Neural progenitor cell (in vitro differentiated cells): ENCODE measurements around the gene AFF1. TPM values are rescaled to one million over a fixed set of nuclear protein-coding genes. Genes with fewer than 3 reads are reported as not detected.

Experiments used
- DNase-seq: peaks from one replicate; pipeline ENCODE4 v3.0.0-alpha.2; 2016; ENCODE audit warnings: low spot score
- H2AFZ ChIP-seq: fragments of 200-600 bp; sonication (generic); replicated peaks from 2 replicates; pipeline ENCODE4 v1.6.1; 2016; ENCODE audit warnings: antibody characterized with exemption
- H3F3A ChIP-seq: fragments of 200-600 bp; sonication (generic); 2 replicates; pipeline ENCODE4 v1.6.1; 2016; ENCODE audit warnings: antibody characterized with exemption, low read depth
- H3K27ac ChIP-seq: fragments of 200-600 bp; sonication (generic); 2 replicates; pipeline ENCODE4 v1.5.1; 2016; ENCODE audit warnings: mild to moderate bottlenecking
- H3K27me3 ChIP-seq: fragments of 200-600 bp; sonication (generic); 2 replicates; pipeline ENCODE4 v1.6.1; 2016; ENCODE audit warnings: mild to moderate bottlenecking, moderate library complexity
- H3K36me3 ChIP-seq: fragments of 200-600 bp; sonication (generic); 2 replicates; pipeline ENCODE4 v1.5.1; 2016
- H3K4me1 ChIP-seq: fragments of 200-600 bp; sonication (generic); 2 replicates; pipeline ENCODE4 v1.6.1; 2016; ENCODE audit warnings: mixed run types
- H3K4me2 ChIP-seq: fragments of 200-600 bp; sonication (generic); 2 replicates; pipeline ENCODE4 v1.6.1; 2016
- H3K4me3 ChIP-seq: fragments of 200-600 bp; sonication (generic); 2 replicates; pipeline ENCODE4 v1.5.1; 2016
- H3K79me2 ChIP-seq: fragments of 200-600 bp; sonication (generic); 2 replicates; pipeline ENCODE4 v1.6.1; 2016; ENCODE audit warnings: low read depth
- H3K9ac ChIP-seq: fragments of 200-600 bp; sonication (generic); 2 replicates; pipeline ENCODE4 v1.6.1; 2016
- H3K9me3 ChIP-seq: fragments of 200-600 bp; sonication (generic); 2 replicates; pipeline ENCODE4 v1.5.1; 2016; ENCODE audit warnings: low read depth
- H4K20me1 ChIP-seq: fragments of 200-600 bp; sonication (generic); 2 replicates; pipeline ENCODE4 v1.6.1; 2016; ENCODE audit warnings: low read depth
- H3K27ac Mint-ChIP-seq: 3 replicates; pipeline ENCODE4 v1.8.0; 2021; ENCODE audit warnings: mixed read lengths
- H3K27me3 Mint-ChIP-seq: 2 replicates; pipeline ENCODE4 v1.8.0; 2022; ENCODE audit warnings: low read depth, mild to moderate bottlenecking, inconsistent platforms, moderate library complexity, mixed read lengths; ENCODE audit not compliant: insufficient read depth
- H3K36me3 Mint-ChIP-seq: 3 replicates; pipeline ENCODE4 v1.8.0; 2021; ENCODE audit warnings: mixed read lengths
- H3K4me1 Mint-ChIP-seq: 3 replicates; pipeline ENCODE4 v1.8.0; 2021; ENCODE audit warnings: mixed read lengths
- H3K4me3 Mint-ChIP-seq: 3 replicates; pipeline ENCODE4 v1.8.0; 2021; ENCODE audit warnings: mild to moderate bottlenecking, moderate library complexity, mixed read lengths
- H3K9me3 Mint-ChIP-seq: 3 replicates; pipeline ENCODE4 v1.8.0; 2020; ENCODE audit warnings: mixed read lengths
- CTCF ChIP-seq: fragments of 200-600 bp; sonication (generic); IDR thresholded peaks from 2 replicates; pipeline ENCODE4 v1.5.1; 2017; ENCODE audit warnings: antibody characterized with exemption, mild to moderate bottlenecking
- EZH2 ChIP-seq: fragments of 200-600 bp; sonication (generic); IDR thresholded peaks from 2 replicates; pipeline ENCODE4 v1.6.1; 2017; ENCODE audit warnings: antibody characterized with exemption, mild to moderate bottlenecking, moderate library complexity
- EZH2phosphoT487 ChIP-seq: fragments of 200-600 bp; sonication (generic); IDR thresholded peaks from 2 replicates; pipeline ENCODE4 v1.6.1; 2017; ENCODE audit warnings: antibody characterized with exemption
- total RNA-seq: library from RNA; depleted of rRNA; stranded (reverse); fragments of >200 nt; gene quantifications from 2 replicates; pipeline ENCODE4 v1.2.3, GENCODE V29; 2015; ENCODE audit warnings: low replicate concordance

Gene AFF1
- total RNA-seq, 1 donor from 2014 or later = 29.0 TPM

GRCh38 chr4:87057835-87058355 is 123.1 kb downstream of the AFF1 start:
- DNase-seq = no peak
- H3K27me3 Mint-ChIP-seq = no peaks in the 10 kb centered on the region
- H3K79me2 ChIP-seq = peaks cover 97% of the 10 kb centered on the region
- peaks cover 48% of the 10 kb centered on the region for H3K4me1 Mint-ChIP-seq
- no peak overlapping the region for H3K27ac ChIP-seq
- no peak overlapping the region for H3K27ac Mint-ChIP-seq
- H2AFZ ChIP-seq = no peak overlapping the region
- TF ChIP-seq EZH2 = no peak
- H3K9me3 Mint-ChIP-seq = no peaks in the 10 kb centered on the region
- H3K9ac ChIP-seq = no peak overlapping the region
- H3K9me3 ChIP-seq = no peaks in the 10 kb centered on the region
- H3F3A ChIP-seq = peaks cover 39% of the 10 kb centered on the region
- peaks cover 69% of the 10 kb centered on the region for H4K20me1 ChIP-seq
- peaks cover 4% of the 10 kb centered on the region for H3K36me3 ChIP-seq
- no peak overlapping the region for H3K4me3 Mint-ChIP-seq
- peak overlapping the region; percentile 8 for H3K4me2 ChIP-seq
- H3K4me3 ChIP-seq = no peak overlapping the region
- peaks cover 72% of the 10 kb centered on the region for H3K4me1 ChIP-seq
- no peaks in the 10 kb centered on the region for H3K27me3 ChIP-seq
- peaks cover 17% of the 10 kb centered on the region for H3K36me3 Mint-ChIP-seq

GRCh38 chr4:87058356-87059073 is 123.7 kb downstream of the AFF1 start:
- no peak overlapping the region for H3K4me3 ChIP-seq
- no peak overlapping the region for H3K9ac ChIP-seq
- Mint-ChIP-seq H3K4me3 (no peak overlapping the region), H3K27me3 (no peaks in the 10 kb centered on the region), H3K9me3 (no peaks in the 10 kb centered on the region), H3K27ac (peak overlapping the region; percentile 10), H3K4me1 (peaks cover 47% of the 10 kb centered on the region), H3K36me3 (peaks cover 12% of the 10 kb centered on the region)
- H3K79me2 ChIP-seq = peaks cover 97% of the 10 kb centered on the region
- peak; percentile 72 for DNase-seq
- peaks cover 72% of the 10 kb centered on the region for H4K20me1 ChIP-seq
- peaks cover 4% of the 10 kb centered on the region for H3K36me3 ChIP-seq
- no peaks in the 10 kb centered on the region for H3K27me3 ChIP-seq
- H3F3A ChIP-seq = peaks cover 39% of the 10 kb centered on the region
- peaks cover 66% of the 10 kb centered on the region for H3K4me1 ChIP-seq
- no peaks in the 10 kb centered on the region for H3K9me3 ChIP-seq
- peak overlapping the region; percentile 8 for H3K4me2 ChIP-seq
- H3K27ac ChIP-seq = no peak overlapping the region
- no peak overlapping the region for H2AFZ ChIP-seq
- TF ChIP-seq CTCF = peak; percentile 46
- no peak for TF ChIP-seq EZH2phosphoT487
- no peak for TF ChIP-seq EZH2

GRCh38 chr4:87060957-87061356 is 126.1 kb downstream of the AFF1 start:
- no peaks in the 10 kb centered on the region for H3K27me3 ChIP-seq
- H3K4me3 Mint-ChIP-seq = no peak overlapping the region
- H3K27me3 Mint-ChIP-seq = peaks cover 4% of the 10 kb centered on the region

More at GRCh38 chr4:87060957-87061356, 126.1 kb downstream of the AFF1 start:
- Histone ChIP-seq H3K9me3 (no peaks in the 10 kb centered on the region), H3K36me3 (peaks cover 4% of the 10 kb centered on the region), H3K4me1 (peaks cover 41% of the 10 kb centered on the region), H3K4me2 (no peak overlapping the region), H3K79me2 (peaks cover 95% of the 10 kb centered on the region), H2AFZ (no peak overlapping the region), H4K20me1 (peaks cover 65% of the 10 kb centered on the region), H3K27ac (no peak overlapping the region), H3K9ac (no peak overlapping the region), H3F3A (peaks cover 24% of the 10 kb centered on the region), H3K4me3 (no peak overlapping the region)
- peaks cover 25% of the 10 kb centered on the region for H3K4me1 Mint-ChIP-seq
- peaks cover 2% of the 10 kb centered on the region for H3K9me3 Mint-ChIP-seq
- TF ChIP-seq EZH2 (no peak), CTCF (no peak), EZH2phosphoT487 (no peak)
- no peak for DNase-seq
- peaks cover 16% of the 10 kb centered on the region for H3K36me3 Mint-ChIP-seq
- H3K27ac Mint-ChIP-seq = no peak overlapping the region
